NB4 (cell line): ENCODE data around the gene PHLDB1.
"Not testable (repeated sequence)": the region's sequence is repeated elsewhere in the genome, so short reads cannot be mapped to it uniquely, and the experiment has no call there.

ENCODE experiments used
- DNase-seq: peaks from one replicate; pipeline ENCODE4 v3.0.0; 2010; ENCODE audit warnings: low read depth
- H3K4me3 ChIP-seq: one replicate; pipeline ENCODE4 v1.5.1; 2011; ENCODE audit warnings: mild to moderate bottlenecking, low read depth, low read length, moderate library complexity
- MAX ChIP-seq: IDR thresholded peaks from 2 replicates; pipeline ENCODE4 v1.6.1; 2011; ENCODE audit warnings: low read depth, low read length
- MYC ChIP-seq: IDR thresholded peaks from 2 replicates; pipeline ENCODE4 v1.6.1; 2011; ENCODE audit warnings: low read depth, low read length
- POLR2A ChIP-seq: IDR thresholded peaks from 2 replicates; pipeline ENCODE4 v1.6.1; 2011; ENCODE audit warnings: mild to moderate bottlenecking; ENCODE audit not compliant: insufficient read length; ENCODE audit errors: extremely low read depth
- TF ChIP-seq, protein P1 (sequence below): IDR thresholded peaks from one replicate; pipeline ENCODE4 v1.5.1; 2012; ENCODE audit warnings: low read depth, low read length

Gene PHLDB1

GRCh38 chr11:118670063-118670462 is 62.6 kb downstream of the PHLDB1 start:
- TF ChIP-seq POLR2A (no peak), MYC (no peak), MAX (no peak)
- TF ChIP-seq, protein P1, sequence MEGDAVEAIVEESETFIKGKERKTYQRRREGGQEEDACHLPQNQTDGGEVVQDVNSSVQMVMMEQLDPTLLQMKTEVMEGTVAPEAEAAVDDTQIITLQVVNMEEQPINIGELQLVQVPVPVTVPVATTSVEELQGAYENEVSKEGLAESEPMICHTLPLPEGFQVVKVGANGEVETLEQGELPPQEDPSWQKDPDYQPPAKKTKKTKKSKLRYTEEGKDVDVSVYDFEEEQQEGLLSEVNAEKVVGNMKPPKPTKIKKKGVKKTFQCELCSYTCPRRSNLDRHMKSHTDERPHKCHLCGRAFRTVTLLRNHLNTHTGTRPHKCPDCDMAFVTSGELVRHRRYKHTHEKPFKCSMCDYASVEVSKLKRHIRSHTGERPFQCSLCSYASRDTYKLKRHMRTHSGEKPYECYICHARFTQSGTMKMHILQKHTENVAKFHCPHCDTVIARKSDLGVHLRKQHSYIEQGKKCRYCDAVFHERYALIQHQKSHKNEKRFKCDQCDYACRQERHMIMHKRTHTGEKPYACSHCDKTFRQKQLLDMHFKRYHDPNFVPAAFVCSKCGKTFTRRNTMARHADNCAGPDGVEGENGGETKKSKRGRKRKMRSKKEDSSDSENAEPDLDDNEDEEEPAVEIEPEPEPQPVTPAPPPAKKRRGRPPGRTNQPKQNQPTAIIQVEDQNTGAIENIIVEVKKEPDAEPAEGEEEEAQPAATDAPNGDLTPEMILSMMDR = no peak
- DNase-seq = no peak
- H3K4me3 ChIP-seq = no peak overlapping the region

- no peak for DNase-seq
- TF ChIP-seq MYC (no peak), MAX (no peak), POLR2A (no peak)
- TF ChIP-seq, protein P1 = no peak
- H3K4me3 ChIP-seq = no peak overlapping the region
These were observed 63.8 kb downstream of the PHLDB1 start for GRCh38 chr11:118671254-118671653.

DNA sequence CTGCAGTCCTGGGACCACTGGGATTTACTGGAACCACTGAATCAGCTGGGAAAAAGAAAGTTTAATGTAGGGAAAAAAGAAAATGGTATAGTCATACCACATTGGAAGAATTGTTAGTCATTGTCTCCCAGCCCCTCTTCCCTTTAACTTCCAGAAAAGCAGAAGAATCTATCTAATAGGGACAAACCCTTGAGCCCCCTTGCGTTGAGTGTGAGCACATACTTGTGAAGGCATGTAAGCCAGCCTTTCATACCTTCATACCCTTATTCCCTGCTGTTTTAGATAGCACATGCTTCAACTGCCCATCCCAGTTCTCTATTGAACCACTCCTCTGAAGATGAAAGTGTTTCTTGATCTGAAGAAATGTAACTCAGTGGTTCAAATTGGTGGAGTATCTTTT is 65.4 kb downstream of the PHLDB1 start:
- no peak for DNase-seq
- TF ChIP-seq POLR2A (no peak), MAX (no peak), MYC (no peak)
- TF ChIP-seq, protein P1 = no peak
- no peak overlapping the region for H3K4me3 ChIP-seq

- H3K4me3 ChIP-seq = no peak overlapping the region
- no peak for TF ChIP-seq MYC
- TF ChIP-seq, protein P1 = no peak
- TF ChIP-seq MAX = no peak
- no peak for TF ChIP-seq POLR2A
- DNase-seq = no peak
These were observed 66.1 kb downstream of the PHLDB1 start for GRCh38 chr11:118673361-118674081.

- no peak for DNase-seq
- H3K4me3 ChIP-seq = no peak overlapping the region
- TF ChIP-seq, protein P1 = no peak
- no peak for TF ChIP-seq MYC
These were observed 66.6 kb downstream of the PHLDB1 start for GRCh38 chr11:118674082-118674435.

- TF ChIP-seq POLR2A = no peak
- no peak for TF ChIP-seq MYC
- TF ChIP-seq MAX = no peak
- TF ChIP-seq, protein P1 = no peak
- DNase-seq = no peak
- H3K4me3 ChIP-seq = no peak overlapping the region
These were observed 70.6 kb downstream of the PHLDB1 start for GRCh38 chr11:118677977-118678376.

DNA sequence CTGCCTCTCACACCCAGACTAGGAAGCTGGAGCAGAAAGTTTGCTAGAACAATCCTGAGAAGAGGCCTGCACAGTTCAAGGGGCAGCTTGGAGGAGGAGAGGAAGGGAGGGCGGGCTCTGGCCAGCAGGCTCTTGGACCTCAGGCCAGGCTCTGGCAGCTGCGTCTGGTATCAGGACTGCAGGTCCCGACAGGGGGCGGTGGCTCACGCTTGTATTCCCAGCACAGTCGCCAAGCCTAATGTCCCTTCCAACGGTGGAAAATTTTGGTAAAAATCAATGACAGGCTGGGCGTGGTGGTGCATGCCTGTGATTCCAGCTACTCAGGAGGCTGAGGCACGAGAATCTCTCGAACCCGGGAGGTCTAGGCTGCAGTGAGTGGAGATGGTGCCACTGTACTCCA is 71.5 kb downstream of the PHLDB1 start:
- DNase-seq, H3K4me3 ChIP-seq: not testable (repeated sequence)
